CD4-positive, alpha-beta T cell treated with Interleukin-4 for 1 hour (primary cell): ENCODE data around the gene SLC5A5.
A peak's percentile ranks its signal among the peaks of the same experiment; 100 is the strongest.

Source experiments
- DNase-seq, 2 donors: peaks; one replicate each; pipeline ENCODE4 v3.0.0-alpha.2; 2020 to 2022

Gene SLC5A5

DNA sequence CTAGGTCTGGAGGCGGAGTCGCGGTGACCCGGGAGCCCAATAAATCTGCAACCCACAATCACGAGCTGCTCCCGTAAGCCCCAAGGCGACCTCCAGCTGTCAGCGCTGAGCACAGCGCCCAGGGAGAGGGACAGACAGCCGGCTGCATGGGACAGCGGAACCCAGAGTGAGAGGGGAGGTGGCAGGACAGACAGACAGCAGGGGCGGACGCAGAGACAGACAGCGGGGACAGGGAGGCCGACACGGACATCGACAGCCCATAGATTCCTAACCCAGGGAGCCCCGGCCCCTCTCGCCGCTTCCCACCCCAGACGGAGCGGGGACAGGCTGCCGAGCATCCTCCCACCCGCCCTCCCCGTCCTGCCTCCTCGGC lies at the start of gene SLC5A5:
SLC5A5 (plus strand) TSS at position 68 of the 373 bp plus-strand sequence. CDS start 375 bp downstream, outside the sequence.
- DNase-seq: no peak

DNA sequence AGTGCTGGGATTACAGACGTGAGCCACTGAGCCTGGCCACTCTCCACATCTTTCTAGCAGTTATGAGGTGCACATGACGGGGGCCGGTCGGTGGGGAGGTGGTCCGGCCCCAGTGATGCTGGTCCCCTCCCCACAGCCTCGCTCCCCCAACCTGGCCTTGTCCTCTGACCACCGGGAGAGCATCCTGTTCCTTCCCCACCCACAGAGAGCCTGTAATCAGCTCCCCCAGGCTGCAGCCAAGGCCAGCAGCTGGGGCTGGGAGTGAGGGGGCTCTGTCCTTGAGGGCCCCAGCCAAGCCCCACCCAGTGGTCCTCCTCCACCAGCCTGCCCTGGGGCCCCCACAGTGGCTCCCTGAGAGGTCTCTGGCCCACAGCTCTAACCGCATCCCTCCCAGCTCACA lies 47.4 kb upstream of the SLC5A5 start:
- no peak for DNase-seq

DNA sequence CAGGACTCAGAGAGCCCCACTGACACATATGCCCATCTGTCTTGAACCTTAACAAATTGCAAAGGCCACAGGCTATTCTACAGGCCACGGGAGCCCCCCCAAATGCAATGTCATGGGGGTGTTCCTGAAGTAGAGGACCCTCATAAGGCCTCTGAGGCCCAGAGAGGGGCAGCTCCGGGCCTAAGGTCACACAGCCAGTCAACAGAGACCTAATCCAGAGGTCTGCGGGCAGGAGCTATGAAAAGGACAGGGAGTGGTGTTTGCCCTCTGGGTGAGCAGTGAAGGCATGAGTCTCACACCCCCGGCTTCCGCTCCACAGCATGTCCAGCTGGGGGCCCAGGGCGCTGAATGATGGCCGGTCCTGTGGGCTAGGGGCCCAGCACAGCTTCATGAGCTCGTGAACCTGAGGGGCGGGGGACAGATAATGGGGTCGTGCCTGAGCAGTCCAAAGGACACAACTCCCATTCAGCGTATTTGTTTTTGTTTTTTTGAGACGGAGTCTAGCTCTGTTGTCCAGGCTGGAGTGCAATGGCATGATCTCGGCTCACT lies 45.2 kb upstream of the SLC5A5 start:
- no peak for DNase-seq

DNA sequence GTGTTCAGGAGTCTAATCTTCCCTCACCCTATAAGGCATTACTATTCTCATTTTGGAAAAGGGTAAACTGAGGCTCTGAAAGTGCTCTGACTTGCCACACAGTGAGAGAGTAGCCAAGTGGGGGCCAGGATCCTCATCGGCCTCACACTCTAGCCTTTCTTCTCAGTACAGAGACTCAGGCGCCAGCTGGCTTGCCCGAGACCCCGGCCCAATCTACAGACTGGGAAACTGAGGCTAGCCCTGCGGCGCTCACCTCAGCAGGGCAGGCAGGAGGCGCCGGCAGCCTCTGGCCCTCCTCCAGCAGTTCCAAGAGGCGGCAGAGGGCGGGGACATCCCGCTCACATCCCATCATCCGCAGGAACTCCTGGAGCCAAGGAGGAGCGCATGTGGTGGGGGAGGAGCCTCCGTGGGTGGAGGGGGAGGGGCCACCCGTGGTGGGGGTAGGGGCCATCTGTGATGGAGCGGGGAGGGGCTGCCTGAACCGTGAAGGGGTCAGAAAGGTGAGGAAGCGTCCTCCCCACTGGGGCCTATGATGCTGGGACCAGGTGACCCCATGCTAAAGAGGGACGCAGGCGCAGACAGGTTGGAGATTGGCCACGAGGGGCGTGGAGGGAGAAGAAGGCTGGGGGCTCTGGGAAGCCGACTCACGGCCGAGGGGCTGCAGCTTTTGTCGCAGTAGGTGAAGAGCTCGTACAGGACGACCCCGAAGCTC lies 41.7 kb upstream of the SLC5A5 start:
- DNase-seq: no peak

DNA sequence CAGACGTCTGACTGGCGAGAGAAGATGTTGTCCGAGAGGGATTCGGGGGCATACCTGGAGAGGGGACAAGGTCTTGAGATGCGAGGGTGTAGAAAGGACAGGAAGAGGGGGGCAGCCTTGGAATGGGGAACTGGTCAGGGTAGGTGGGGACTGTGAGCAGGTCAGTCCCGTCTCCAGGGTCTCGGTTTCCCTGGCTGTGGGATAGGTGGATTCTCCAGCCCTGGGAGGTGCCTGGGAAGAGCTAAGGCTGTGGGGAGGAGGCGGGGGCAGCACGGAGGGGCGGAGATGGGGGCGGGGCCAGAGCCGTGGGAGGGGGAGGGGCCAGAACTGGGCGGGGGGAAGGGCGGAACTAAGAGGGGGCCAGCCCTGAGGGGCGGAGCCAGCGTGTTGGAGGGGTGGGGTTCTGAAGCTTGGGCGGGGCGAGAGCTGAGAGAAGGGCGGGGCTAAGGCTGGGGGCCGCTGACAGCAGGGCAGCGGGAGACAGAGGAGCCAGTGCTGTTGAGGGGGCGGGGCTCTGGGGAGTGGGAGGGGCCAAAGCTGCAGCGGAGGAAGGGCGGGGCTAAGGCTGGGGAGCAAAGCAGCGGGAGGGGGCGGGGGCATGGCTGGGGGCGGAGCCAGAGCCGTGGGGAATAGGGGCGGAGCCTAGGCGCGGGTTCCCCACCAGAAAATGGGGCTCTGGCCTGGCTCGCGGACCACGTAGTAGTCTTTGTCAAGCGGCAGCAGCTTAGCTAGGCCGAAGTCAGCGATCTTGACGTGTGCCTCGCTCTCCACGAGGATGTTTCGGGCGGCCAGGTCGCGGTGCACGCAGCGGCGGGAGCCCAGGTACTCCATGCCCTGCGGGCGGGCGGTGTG lies 41.0 kb upstream of the SLC5A5 start:
- peak; percentile 51 to 56 for DNase-seq

DNA sequence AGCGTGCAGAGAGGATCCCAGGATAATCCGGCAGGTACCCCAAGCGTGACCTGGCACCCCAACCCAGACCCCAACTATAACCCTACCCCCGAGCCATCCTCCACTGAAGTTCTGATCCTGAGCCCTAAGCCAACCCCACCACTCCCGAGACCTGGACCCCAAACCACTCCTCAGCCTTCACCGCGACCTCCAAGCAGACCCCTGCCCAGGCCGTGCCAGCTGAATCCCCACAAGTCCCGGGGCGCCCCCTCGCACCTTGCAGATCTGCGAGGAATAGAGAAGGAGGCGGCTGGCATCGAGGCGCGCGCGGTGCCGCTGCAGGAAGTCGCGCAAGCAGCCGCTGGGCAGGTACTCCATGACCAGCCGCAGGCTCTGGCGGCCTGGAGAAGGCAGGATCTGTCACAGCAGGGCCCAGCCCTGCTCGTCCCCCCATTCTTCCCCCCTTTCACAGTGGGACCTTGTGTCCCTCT lies 40.3 kb upstream of the SLC5A5 start:
- DNase-seq: no peak

DNA sequence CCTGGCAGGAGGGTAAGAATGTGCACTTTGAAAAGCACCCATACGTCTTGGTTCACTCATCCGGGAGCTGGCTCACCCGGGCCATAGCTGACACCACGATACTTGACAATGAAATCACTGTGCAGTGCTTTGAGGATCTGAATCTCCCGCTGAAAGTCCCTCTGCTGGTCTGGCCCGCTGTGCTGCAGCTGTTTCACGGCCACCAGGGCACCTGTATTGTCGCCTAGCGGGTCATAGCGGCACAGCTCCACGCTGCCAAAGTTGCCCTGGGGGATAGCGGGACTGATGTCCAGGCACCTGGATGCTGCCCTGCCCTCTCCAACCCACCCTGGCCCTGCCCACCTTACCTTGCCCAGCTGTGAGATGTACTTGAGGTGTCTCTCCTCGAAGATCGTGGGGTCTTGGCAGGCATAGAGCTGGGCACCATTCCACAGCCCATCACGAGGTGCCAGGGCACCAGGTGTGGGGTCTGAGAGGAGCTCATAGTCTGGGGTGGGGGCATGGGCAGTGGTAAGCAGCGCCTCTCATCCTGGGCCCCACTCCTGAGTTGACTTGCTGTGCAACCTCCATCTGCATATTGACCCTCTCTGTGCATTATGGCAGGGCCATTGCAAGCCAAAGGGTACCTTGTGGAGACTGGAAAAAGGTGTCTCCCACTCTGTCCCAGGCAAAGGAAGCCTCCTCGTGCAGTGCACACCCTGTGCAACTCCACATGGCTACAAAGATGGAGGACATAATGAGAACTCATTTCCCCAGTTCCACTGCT lies 39.1 kb upstream of the SLC5A5 start:
- DNase-seq: no peak

DNA sequence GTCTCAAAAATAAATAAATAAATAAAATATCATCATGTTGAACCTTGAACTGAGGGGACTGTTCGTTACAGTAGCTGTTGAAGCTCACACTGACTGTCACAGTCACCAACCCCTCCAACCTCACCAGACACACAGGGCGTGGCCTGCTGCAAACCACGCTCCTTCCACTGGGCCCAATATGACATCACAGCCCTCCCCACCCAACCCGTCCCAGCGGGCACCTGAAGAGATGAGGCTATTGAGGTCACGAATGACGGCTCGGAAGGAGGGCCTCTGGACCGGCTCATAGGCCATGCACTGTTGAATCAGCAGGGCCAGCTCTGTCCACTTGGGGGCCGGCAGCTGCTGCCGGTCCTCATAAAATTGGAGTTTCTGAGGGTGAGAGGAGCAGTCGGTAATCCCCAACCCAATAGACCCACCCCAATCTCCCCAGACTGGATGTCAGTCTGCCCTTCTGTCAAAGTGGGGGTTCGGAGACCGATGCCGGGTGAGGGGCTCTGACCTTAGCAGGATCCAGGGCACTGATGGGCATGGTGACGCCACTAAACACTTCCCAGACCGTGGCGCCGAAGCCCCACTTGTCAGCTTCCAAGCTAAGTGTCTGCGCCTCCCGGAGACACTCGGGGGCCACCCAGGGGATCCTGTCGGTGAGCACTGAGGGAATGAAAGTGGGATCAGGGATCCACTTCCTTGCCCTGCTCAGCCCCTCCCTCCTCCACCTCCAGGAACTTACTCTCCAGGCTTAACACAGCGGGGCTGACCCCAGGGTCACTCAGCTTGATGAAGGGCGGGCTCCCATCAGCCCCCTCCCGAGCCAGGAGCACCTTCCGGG lies 37.2 kb upstream of the SLC5A5 start:
- peak in 1 of 2 donors; percentile 3 for DNase-seq

DNA sequence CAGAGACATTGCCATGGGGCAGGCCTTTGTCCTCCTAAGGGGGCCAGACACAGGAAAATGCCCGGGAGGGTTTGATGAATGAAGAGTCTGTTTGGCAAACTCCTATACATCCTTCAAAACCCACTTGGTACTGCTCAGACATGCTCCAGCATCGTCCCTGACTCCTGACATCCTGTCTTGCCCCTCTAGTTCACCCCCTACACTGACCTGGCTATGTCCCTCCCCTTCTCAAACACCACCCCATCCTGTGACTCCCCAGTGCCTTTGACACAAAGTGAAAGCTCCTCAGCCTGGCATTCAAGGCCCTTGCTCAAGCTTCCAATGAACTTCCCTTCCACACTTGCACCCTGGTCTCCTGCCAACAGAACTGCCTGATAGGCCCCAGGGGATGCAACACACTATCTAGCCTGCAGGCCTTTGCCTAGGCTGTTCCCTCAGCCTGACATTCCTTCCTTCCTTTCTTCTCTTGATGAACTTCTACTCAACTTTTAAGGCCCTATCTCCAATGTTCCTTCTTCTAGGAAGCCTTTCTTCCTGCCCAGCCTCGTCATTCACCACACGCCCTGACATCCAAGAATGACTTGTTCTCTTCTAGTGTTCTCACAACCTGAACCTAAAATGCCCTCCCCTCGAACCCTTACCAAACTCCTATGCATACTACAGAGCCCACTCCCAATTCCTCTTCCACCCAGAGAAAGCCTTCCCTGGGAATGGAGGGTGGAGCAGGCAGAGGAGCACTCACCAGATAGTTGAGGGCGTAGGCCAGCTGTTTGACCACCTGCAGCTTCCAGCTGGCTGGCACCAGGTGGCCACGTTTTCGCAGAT lies 36.4 kb upstream of the SLC5A5 start:
- DNase-seq: no peak

DNA sequence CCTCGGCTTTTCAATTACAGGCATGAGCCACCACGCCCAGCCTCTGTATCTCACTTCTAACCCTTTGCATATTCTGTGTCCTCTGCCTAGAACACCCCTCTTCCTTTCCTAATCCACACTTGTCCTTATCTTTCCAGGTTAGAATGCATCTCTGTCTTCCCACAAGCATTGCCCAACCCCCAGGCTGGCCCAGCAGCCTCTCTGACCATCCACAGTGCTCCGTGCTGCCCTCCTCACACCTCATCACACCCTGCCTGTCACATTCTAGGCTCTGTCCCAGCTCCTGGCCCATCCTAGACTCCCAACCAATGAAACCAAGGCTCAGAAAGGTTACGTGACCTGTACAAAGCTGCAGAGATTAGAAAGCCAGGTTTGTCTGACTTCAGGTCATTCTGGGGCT lies 35.2 kb upstream of the SLC5A5 start:
- DNase-seq: no peak

DNA sequence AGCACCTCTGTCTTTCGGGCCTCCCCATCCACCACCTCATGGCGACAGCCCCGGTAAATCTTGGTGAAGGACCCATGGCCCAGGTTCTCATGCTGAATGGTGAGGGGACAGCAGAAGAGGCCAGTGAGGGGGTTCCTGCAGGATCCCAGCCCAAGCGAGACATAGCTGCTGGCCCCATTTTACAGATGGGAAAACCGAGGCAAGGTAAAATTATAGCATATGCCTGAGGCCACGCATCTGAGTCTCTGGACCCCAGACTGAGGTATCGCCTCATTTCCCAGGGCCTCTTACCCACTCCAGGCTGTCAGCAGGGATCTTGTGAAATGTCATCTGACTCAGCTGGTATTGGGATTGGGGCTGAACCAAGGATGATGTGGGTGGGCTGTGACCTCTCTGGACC lies 33.8 kb upstream of the SLC5A5 start:
- DNase-seq: no peak

DNA sequence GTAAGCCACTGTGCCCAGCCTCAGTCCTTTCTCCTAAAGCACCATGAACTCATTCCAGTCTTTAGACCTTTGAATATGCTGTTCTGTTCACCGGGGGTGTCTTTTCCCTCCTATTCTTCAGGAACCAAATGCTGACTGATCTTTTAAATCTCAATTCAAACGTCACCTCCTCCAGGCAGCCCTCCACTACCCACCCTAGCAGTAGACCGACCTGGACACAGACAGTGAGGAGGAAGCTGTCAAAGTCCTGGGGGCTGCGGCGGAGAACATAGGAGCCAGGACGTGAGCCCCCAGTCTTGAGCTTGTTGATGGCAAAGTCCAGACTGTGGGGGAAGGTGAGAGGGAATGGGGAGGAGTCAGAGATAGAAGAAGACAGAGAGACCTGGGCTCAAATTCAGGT lies 31.7 kb upstream of the SLC5A5 start:
- DNase-seq: no peak

DNA sequence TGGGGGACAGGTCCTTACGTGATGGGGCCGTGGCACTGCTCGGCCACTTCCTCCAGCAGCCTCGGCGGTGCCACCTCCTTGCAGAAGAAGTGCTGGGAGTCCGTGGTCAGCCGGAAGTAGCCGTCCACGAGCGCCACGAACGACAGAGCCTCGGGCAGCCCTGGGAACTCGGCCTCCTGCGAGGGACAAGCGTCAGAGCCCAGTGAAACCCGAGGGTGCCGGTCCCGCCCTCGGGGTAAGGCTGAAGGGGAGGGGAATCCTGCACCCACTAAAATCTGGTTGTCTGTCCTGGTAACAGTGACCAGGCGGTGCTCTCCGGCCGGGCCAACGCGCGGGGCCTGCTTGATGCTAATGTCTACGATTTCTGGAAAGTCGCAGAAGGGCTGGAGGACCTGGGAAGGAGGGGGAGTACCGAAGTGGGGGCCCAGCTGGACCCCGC lies 30.4 kb upstream of the SLC5A5 start:
- DNase-seq: no peak

DNA sequence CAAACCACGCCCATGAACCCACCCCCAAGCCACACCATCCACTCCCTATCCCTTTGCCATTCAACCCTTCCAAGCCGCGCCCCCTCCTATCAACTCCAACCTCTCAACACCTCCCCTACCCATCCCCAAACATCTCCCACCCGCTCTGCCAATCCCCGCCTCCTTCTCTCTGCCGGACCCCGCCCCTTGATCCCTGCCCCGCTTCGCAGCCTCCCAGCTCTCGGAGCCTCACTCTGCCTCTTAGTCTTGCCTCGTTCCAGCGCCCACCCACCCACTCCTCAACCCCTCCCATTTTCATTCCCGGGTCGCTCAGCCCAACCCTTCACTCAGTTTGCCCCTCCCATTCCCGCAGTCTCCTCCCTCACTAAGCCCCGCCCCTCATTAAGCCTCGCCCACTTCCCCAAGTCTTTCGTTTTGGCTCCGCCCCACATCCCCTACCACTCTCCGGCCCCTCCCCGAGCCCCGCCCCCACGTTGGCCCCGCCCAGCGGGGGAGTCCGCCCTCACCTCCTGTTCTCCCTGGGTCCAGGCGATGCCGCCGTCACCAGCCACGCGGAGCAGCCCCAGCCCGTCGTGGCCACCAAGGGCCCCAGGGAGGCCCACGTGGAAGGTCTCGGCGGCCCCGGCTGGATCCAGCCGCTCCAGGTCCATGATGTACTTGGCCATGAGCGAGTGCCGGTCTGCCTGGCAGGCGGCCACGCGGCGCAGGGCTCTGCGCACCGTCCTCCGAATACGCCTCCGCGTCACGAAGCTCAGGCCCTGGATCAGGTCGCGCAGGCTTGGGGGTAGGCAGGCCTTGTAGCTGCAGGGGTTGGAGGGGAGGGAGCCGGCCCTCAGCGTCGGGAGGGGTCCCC lies 29.7 kb upstream of the SLC5A5 start:
- peak; percentile 51 to 55 for DNase-seq

DNA sequence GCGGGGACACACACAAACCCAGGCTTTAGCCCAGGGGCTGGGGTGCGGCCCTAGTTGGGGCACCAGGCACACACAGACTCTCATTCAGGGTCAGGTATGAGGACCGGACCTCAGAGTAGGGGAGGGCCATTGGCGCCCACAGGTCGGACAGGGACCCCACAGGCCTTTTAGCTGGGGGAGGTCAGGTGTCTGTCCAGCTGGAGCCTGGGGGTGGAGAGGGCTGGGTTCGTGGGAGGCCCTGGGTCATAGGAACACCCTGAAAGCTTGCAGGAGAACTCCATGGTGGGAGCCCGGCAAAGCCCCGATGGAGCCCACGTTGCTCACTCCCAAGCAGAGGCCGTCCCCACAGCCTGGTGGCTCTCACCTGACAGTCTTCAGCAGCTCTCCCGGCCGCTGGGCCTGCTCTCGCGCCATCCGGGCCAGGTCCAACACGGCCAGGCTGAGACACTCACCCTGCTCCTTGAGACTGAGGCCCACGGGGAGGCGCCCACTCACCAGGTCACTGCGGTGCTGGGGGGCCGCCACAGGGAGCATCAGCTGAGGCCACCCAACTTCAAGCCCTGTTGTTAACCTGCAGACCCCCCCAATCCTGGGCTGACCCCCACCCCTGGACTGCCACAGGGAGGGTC lies 29.0 kb upstream of the SLC5A5 start:
- no peak for DNase-seq

DNA sequence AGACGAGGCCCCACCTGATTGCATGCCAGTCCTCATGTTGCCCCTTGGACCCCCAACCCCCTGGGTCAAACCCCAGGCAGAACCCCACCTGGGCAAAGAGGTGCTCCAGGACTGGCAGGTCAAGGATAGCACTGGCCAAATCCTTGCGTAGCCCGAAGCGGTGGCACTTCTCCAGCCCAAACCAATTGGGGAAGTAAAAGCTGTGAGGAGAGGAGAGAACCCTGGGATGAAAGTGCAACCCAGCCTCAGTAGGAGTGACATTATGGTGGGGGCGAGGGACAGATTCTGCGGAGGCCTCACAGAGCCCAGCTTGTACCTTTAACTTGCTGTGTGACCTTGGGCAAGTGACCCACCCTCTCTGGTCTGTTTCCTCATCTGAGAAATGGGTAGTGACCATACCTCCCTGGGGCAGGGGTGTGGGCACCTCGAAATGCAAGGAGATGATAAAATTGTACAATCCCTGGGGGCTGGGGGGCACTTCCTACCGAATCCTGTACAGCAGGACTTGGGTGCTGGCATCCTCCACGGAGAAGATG lies 28.4 kb upstream of the SLC5A5 start:
- no peak for DNase-seq

DNA sequence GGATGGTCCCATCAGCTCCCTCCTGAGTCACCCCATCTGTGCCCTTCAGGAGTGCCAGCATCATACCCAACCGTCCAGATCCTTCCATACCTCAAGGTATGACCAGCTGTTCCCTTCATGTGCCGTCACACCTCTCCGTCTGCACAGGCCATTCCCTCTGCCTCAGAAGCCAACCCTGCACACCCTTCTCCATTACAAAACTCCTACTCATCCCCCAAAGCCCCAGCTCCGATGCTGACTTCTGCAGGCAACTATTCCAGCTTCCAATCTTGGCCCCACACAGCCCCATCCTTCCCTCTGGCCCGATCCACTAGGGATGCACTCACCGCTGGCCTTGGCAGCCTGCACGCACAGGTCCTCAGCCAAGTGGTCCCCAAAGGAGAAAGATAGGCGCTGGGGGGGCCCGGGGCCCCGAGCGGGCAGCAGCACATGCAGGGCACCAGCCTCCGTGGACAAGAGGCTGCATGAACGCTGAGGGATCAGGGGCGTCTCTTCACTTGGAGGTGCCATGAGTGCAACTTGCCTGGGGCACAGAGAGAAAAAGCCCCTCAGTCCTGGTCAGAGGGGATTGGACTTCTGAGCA lies 27.7 kb upstream of the SLC5A5 start:
- no peak for DNase-seq

DNA sequence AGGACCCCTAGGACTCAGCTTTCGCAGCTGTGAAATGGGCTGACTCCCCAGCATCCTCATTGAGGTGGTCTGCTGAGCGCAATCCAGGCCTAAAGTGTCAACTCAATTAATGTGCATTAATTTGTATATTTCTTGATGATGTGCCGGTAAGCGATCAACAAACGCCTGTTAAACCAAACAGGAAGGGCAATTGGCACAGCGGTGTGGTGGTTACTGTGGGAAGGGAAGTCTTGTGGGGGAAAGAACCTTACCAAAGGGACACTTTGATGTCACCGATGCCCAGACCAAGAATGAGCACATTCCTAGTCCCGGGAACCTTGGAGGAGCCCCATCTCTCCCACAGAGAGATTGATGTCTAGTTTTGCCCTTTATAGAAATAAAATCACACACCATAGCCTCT lies 25.6 kb upstream of the SLC5A5 start:
- peak; percentile 48 to 74 for DNase-seq
